AG10803 (cell line): ENCODE measurements around the gene HACD3.

ENCODE experiments used
- DNase-seq: peaks from one replicate; pipeline ENCODE4 v3.0.0; 2010; ENCODE audit warnings: low read depth
- H3K4me3 ChIP-seq: 2 replicates; pipeline ENCODE4 v1.5.1; 2011; ENCODE audit warnings: mild to moderate bottlenecking, low read length, control low read depth
- TF ChIP-seq, protein P1 (sequence below): conservative IDR thresholded peaks from 2 replicates; pipeline ENCODE4 v1.5.1; 2011; ENCODE audit warnings: mild to moderate bottlenecking, low read length, control low read depth, inconsistent platforms

Gene HACD3

GRCh38 chr15:65621638-65622037, 91.4 kb downstream of the HACD3 start, which contains the start of gene SLC24A1:
Gene SLC24A1 (plus strand): TSS chr15:65621938. CDS start chr15:65624081, 2,143 bp downstream.
- TF ChIP-seq, protein P1, sequence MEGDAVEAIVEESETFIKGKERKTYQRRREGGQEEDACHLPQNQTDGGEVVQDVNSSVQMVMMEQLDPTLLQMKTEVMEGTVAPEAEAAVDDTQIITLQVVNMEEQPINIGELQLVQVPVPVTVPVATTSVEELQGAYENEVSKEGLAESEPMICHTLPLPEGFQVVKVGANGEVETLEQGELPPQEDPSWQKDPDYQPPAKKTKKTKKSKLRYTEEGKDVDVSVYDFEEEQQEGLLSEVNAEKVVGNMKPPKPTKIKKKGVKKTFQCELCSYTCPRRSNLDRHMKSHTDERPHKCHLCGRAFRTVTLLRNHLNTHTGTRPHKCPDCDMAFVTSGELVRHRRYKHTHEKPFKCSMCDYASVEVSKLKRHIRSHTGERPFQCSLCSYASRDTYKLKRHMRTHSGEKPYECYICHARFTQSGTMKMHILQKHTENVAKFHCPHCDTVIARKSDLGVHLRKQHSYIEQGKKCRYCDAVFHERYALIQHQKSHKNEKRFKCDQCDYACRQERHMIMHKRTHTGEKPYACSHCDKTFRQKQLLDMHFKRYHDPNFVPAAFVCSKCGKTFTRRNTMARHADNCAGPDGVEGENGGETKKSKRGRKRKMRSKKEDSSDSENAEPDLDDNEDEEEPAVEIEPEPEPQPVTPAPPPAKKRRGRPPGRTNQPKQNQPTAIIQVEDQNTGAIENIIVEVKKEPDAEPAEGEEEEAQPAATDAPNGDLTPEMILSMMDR, result no peak
- no peak for DNase-seq
- H3K4me3 ChIP-seq, result no peak within 1 kb of the TSS

DNA sequence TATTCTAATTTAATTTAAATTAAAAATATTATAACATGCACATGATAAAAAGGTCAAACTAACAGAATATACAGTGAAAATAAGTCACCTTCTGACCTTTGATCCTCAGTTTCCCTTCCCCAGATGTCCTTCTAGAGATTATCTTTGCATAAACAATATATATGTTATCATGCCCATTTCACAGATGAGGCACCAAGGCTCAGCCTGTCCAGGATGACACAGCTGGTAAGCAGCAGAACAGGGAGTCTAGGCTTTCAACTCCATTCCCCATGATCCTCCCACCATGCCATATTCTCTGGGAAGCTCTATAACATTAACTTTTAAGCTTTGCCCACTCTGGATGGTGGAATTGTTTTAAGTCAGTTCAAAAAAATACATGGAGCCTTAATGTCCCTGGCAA, 92.8 kb downstream of the HACD3 start:
- no peak for DNase-seq
- TF ChIP-seq, protein P1, result no peak
- H3K4me3 ChIP-seq, result no peak overlapping the region

GRCh38 chr15:65626856-65627255, 96.6 kb downstream of the HACD3 start:
- TF ChIP-seq, protein P1, result no peak
- no peak overlapping the region for H3K4me3 ChIP-seq
- no peak for DNase-seq
